GM19438 (cell line): ENCODE results near the gene MYO16.
"Not testable (repeated sequence)": the region's sequence is repeated elsewhere in the genome, so short reads cannot be mapped to it uniquely, and the experiment has no call there.

Experiments used
- ATAC-seq: cut with Tn5 transposase; IDR thresholded peaks from one replicate; pipeline ENCODE4 v1.9.1; 2021; ENCODE audit warnings: low read depth; ENCODE audit not compliant: unreplicated experiment

The MYO16 gene

GRCh38 chr13:108858676-108859075, 229.3 kb downstream of the MYO16 start:
- no peak for ATAC-seq

GRCh38 chr13:108859197-108860012, 230.0 kb downstream of the MYO16 start:
- ATAC-seq: no peak

GRCh38 chr13:108860418-108860817, 231.0 kb downstream of the MYO16 start:
- no peak for ATAC-seq

GRCh38 chr13:108877300-108877699, 247.9 kb downstream of the MYO16 start:
- ATAC-seq: no peak

GRCh38 chr13:108878732-108879131, 249.3 kb downstream of the MYO16 start:
- ATAC-seq: no peak

GRCh38 chr13:108889324-108889984, 260.0 kb downstream of the MYO16 start:
- ATAC-seq: no peak

- ATAC-seq: no peak
Observed at GRCh38 chr13:108895220-108895704, 265.9 kb downstream of the MYO16 start.

- ATAC-seq: no peak
Observed at GRCh38 chr13:108897955-108898354, 268.5 kb downstream of the MYO16 start.

- no peak for ATAC-seq
Observed at GRCh38 chr13:108902405-108903155, 273.2 kb downstream of the MYO16 start.

- ATAC-seq: no peak
Observed at GRCh38 chr13:108903613-108904012, 274.2 kb downstream of the MYO16 start.

GRCh38 chr13:108911807-108912206, 282.4 kb downstream of the MYO16 start:
- ATAC-seq: no peak

GRCh38 chr13:108913731-108914130, 284.3 kb downstream of the MYO16 start:
- not testable (repeated sequence) for ATAC-seq

GRCh38 chr13:108915095-108915633, 285.8 kb downstream of the MYO16 start:
- ATAC-seq: no peak

GRCh38 chr13:108915634-108916512, 286.5 kb downstream of the MYO16 start:
- ATAC-seq: peak; percentile 88

- ATAC-seq: no peak
Observed at GRCh38 chr13:108917581-108917980, 288.2 kb downstream of the MYO16 start.

GRCh38 chr13:108919036-108919907, 289.9 kb downstream of the MYO16 start:
- no peak for ATAC-seq

- ATAC-seq: no peak
Observed at GRCh38 chr13:108920137-108920536, 290.7 kb downstream of the MYO16 start.

- ATAC-seq: no peak
Observed at GRCh38 chr13:108921238-108921637, 291.8 kb downstream of the MYO16 start.

- no peak for ATAC-seq
Observed at GRCh38 chr13:108922108-108922507, 292.7 kb downstream of the MYO16 start.
